ENCODE measurements around the gene CTU2.

Gene CTU2

DNA sequence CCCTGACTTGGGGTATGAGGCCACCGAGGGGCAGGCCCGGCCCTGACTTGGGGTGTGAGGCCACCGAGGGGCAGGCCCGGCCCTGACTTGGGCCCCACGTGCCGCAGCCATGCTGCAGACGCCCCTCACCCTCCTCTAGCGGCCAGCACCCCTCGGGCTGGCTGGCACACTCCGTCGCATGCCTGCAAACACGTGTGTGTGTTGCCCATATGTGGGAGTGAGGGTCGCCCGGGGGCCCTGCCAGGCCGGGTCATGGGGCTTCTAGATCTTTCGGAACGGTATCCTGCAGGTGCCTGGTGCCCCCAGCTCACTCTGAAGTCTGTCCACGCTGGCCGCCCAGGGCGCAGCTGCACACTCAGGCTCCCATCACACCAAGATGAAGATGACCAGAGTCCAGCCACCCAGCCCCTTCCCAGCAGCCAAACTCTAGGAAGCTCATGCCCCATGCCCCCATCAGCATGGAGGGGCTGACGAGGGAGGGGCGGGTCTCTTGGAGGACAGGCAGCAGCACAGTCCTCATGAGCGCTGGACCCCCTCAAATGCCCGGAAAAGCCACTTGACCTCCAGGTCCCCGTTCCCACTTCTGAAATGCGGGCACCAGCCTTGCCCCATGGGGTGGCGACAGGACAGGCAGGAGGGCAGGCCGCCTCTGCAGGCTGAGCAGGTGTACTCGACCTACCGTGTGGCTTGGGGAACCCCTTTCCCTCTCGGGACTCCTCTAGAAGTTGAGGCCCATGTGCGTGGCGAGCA is 33.8 kb downstream of the CTU2 start:
- TF ChIP-seq USF1 (IDR thresholded peaks at IDR 0.05), result no peak
- no peak for TF ChIP-seq CREB1 (IDR thresholded peaks at IDR 0.05; ENCODE audit: low read depth)
- no peak for TF ChIP-seq EGR1 (IDR thresholded peaks at IDR 0.05)
- no peak for TF ChIP-seq TAF1 (IDR thresholded peaks at IDR 0.05; ENCODE audit: low read depth)
- no peak for TF ChIP-seq MAX (IDR thresholded peaks at IDR 0.05)

DNA sequence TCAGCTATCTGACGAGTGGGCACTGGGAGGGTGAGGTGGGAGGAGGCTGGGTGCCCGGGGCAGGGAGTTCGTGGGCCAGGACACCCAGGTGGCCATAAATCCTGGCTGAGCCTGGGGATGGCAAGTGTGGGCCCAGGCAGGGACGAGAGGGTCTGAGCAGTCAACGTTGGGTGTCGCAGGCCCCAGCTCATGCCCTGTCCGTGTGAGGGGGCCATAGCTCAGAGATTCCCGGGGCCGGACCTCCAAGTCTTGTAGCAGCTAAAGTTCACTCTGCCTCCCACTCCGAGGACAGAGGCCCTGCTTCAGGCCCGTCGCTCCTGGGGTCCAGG is 34.4 kb downstream of the CTU2 start:
- TF ChIP-seq RAD21 (IDR thresholded peaks at IDR 0.05; ENCODE audit: low read depth), result no peak
- no peak for TF ChIP-seq NFIC (IDR thresholded peaks at IDR 0.05)
- TF ChIP-seq CEBPB (IDR thresholded peaks at IDR 0.05), result no peak
- no peak for TF ChIP-seq EGR1 (IDR thresholded peaks at IDR 0.05)
- TF ChIP-seq REST (IDR thresholded peaks at IDR 0.05; ENCODE audit: low read depth), result no peak
- TF ChIP-seq ZBTB7A (IDR thresholded peaks at IDR 0.05; ENCODE audit: low read depth), result no peak
- no peak for TF ChIP-seq TEAD4 (IDR thresholded peaks at IDR 0.05)
- TF ChIP-seq MAX (IDR thresholded peaks at IDR 0.05), result no peak
- no peak for TF ChIP-seq EP300 (IDR thresholded peaks at IDR 0.05; ENCODE audit: borderline replicate concordance)
- TF ChIP-seq FOXM1 (IDR thresholded peaks at IDR 0.05; ENCODE audit: borderline replicate concordance, low read depth), result no peak
- TF ChIP-seq YY1 (IDR thresholded peaks at IDR 0.05; ENCODE audit: low read depth), result no peak
- TF ChIP-seq USF1 (IDR thresholded peaks at IDR 0.05), result no peak
- TF ChIP-seq CREB1 (IDR thresholded peaks at IDR 0.05; ENCODE audit: low read depth), result no peak
- TF ChIP-seq TCF12 (IDR thresholded peaks at IDR 0.05; ENCODE audit: low read depth), result no peak
- no peak for TF ChIP-seq TAF1 (IDR thresholded peaks at IDR 0.05; ENCODE audit: low read depth)

GRCh38 chr16:88741368-88741767 is 35.1 kb downstream of the CTU2 start:
- TF ChIP-seq CEBPB (IDR thresholded peaks at IDR 0.05) (no peak), RAD21 (IDR thresholded peaks at IDR 0.05; ENCODE audit: low read depth) (no peak), CREB1 (IDR thresholded peaks at IDR 0.05; ENCODE audit: low read depth) (no peak), FOXM1 (IDR thresholded peaks at IDR 0.05; ENCODE audit: borderline replicate concordance, low read depth) (no peak), USF1 (IDR thresholded peaks at IDR 0.05) (no peak), MAX (IDR thresholded peaks at IDR 0.05) (no peak)

DNA sequence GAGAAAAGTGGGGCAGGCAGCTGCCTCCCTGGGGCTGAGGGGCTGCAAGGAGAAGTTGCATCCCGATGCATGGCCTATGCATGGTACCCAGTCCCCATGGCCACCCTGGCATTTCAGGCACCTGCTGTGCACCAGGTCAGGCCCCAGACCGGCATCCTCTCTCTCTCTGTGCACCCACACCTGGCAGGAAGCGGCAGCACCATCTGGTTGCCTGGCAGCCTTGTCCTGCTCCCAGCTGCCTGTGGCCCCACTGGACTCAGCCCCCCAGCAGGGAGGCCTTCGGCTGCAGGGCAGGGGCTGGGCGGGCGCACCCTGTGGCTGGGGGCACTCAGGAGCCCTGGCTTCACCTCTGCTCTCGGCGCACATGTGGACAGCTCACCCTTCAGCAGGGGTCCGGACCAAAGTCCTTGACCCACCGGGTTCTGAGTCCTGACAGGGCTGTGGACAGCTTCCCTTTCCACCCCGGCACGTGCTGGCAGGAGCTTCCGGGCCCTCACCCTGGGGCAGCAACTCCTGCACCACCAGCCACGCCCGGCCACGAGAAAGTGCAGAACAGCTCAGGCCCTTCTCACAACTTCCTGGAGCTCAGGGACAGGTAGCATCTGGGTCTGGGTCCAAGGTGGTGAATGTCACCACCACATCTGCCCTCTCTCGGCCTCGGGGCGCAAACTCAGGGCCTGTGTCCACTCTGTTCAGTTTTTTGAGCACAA is 36.7 kb downstream of the CTU2 start:
- TF ChIP-seq FOXM1 (IDR thresholded peaks at IDR 0.05; ENCODE audit: borderline replicate concordance, low read depth), result no peak

- peak; percentile 68 for TF ChIP-seq RAD21 (IDR thresholded peaks at IDR 0.05; ENCODE audit: low read depth)
- TF ChIP-seq YY1 (IDR thresholded peaks at IDR 0.05; ENCODE audit: low read depth), result no peak
Observed at GRCh38 chr16:88743693-88744576, 37.6 kb downstream of the CTU2 start.

- TF ChIP-seq TAF1 (IDR thresholded peaks at IDR 0.05; ENCODE audit: low read depth) (no peak), MAX (IDR thresholded peaks at IDR 0.05) (no peak), ZBTB7A (IDR thresholded peaks at IDR 0.05; ENCODE audit: low read depth) (no peak), YY1 (IDR thresholded peaks at IDR 0.05; ENCODE audit: low read depth) (no peak), REST (IDR thresholded peaks at IDR 0.05; ENCODE audit: low read depth) (no peak), NFIC (IDR thresholded peaks at IDR 0.05) (no peak), TEAD4 (IDR thresholded peaks at IDR 0.05) (no peak), TCF12 (IDR thresholded peaks at IDR 0.05; ENCODE audit: low read depth) (no peak), FOXM1 (IDR thresholded peaks at IDR 0.05; ENCODE audit: borderline replicate concordance, low read depth) (no peak), EGR1 (IDR thresholded peaks at IDR 0.05) (no peak), RAD21 (IDR thresholded peaks at IDR 0.05; ENCODE audit: low read depth) (no peak), EP300 (IDR thresholded peaks at IDR 0.05; ENCODE audit: borderline replicate concordance) (no peak), CEBPB (IDR thresholded peaks at IDR 0.05) (no peak), USF1 (IDR thresholded peaks at IDR 0.05) (no peak), CREB1 (IDR thresholded peaks at IDR 0.05; ENCODE audit: low read depth) (no peak)
Observed at GRCh38 chr16:88744577-88745521, 38.5 kb downstream of the CTU2 start.

Data from Ishikawa (cell line).